ENCODE results near the gene AHCYL1.

The AHCYL1 gene

DNA sequence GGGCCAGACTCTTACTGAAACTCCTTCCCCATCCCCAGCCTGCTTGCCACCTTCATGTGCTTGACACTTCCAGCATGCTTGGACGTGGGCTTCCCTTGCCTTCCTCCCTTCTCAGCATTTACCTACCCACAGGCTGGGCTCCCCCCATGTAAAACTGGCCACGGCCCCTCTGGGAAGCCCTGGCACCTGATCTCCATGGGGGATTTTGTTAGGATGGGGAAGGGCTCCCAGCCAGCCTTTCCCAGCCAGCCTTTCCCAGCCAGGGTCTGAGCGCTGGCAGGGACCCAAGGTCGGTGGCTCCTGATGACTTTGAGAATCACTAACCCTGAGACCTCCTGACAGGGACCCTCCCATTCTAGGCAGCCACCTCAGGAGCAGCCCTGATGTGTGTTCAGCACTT is 79.2 kb downstream of the AHCYL1 start:
- Histone ChIP-seq H3K36me3 (peaks cover 0 to 24% (median 1%) of the 10 kb centered on the region in 3 donors), H3K4me1 (peaks cover 0 to 3% (median 0%) of the 10 kb centered on the region in 4 donors), H3K4me3 (no peak overlapping the region), H3K27me3 (peaks cover 0 to 22% of the 10 kb centered on the region in 2 donors), H3K9me3 (peaks cover 0 to 8% (median 0%) of the 10 kb centered on the region in 3 donors), H3K27ac (no peak overlapping the region)
- TF ChIP-seq, protein P1, sequence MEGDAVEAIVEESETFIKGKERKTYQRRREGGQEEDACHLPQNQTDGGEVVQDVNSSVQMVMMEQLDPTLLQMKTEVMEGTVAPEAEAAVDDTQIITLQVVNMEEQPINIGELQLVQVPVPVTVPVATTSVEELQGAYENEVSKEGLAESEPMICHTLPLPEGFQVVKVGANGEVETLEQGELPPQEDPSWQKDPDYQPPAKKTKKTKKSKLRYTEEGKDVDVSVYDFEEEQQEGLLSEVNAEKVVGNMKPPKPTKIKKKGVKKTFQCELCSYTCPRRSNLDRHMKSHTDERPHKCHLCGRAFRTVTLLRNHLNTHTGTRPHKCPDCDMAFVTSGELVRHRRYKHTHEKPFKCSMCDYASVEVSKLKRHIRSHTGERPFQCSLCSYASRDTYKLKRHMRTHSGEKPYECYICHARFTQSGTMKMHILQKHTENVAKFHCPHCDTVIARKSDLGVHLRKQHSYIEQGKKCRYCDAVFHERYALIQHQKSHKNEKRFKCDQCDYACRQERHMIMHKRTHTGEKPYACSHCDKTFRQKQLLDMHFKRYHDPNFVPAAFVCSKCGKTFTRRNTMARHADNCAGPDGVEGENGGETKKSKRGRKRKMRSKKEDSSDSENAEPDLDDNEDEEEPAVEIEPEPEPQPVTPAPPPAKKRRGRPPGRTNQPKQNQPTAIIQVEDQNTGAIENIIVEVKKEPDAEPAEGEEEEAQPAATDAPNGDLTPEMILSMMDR (IDR thresholded peaks at IDR 0.05), result no peak
- intact Hi-C loops (cut with DNase I; ENCODE audit: low total_unique reads), result no loop called here
- no peak for DNase-seq

DNA sequence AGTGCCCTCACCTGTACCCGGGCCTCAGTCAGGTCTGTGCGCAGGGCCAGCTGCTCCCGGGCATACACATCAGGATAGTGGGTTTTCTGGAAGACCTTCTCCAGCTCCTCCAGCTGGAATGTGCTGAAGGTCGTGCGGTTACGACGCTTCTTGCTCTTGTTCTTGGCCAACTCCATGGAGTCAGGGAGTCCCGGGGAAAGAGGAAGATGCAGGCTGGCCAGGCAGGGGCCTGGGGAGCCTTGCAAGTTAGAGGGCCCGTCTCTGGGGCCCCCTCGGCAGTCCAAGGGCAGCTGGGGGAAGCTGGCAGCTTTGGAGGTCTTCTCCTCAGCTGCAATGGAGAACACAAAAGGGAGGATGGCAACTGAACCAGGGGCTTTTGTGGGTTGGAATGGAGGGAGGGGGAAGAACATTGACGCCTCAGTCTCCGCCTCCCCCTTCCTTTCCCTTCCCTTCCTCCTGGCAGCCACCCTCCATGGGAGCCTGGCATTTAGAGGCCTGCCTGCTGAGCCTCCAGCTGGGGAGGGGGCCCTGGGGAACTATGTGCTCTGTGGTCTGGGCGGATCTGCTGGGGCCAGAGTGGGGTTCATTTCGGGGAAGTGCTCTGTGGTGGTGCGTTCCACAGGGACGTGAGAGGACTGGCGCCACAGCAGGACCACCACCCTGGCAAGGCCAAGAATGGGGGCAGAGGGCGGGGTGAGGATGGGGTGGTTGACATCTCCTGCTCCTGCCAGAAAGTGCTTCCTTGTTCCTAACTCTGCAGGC is 80.2 kb downstream of the AHCYL1 start:
- no peak overlapping the region for H3K27ac ChIP-seq
- DNase-seq, result no peak
- H3K4me3 ChIP-seq, result no peak overlapping the region
- H3K36me3 ChIP-seq, result peaks cover 0 to 15% (median 0%) of the 10 kb centered on the region in 3 donors
- H3K9me3 ChIP-seq, result peaks cover 0 to 9% (median 3%) of the 10 kb centered on the region in 3 donors
- intact Hi-C loops (cut with DNase I; ENCODE audit: low total_unique reads), result no loop called here
- TF ChIP-seq, protein P1 (IDR thresholded peaks at IDR 0.05), result no peak
- H3K27me3 ChIP-seq, result peaks cover 0 to 32% of the 10 kb centered on the region in 2 donors
- peaks cover 0 to 7% (median 0%) of the 10 kb centered on the region in 4 donors for H3K4me1 ChIP-seq

DNA sequence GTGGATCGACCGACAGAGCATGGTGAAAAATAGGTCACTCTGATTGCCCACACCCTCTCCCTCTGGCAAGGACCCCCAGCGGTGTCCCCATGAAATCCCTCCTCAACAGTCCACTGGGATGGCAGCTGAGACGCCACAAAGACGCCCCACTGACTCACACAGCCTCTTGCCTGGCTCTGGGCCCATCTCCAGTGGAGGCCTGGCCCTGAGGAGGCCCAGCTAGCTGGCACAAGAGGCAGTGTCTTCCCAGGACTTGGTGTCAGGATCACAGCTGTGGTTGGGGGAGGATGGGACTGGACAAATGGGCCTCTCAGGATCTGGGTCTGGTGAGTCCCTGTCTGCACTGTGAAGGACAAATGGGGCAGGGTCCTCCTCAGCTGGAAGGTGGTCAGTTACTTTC is 81.3 kb downstream of the AHCYL1 start:
- H3K4me1 ChIP-seq, result peaks cover 0 to 18% (median 6%) of the 10 kb centered on the region in 4 donors

DNA sequence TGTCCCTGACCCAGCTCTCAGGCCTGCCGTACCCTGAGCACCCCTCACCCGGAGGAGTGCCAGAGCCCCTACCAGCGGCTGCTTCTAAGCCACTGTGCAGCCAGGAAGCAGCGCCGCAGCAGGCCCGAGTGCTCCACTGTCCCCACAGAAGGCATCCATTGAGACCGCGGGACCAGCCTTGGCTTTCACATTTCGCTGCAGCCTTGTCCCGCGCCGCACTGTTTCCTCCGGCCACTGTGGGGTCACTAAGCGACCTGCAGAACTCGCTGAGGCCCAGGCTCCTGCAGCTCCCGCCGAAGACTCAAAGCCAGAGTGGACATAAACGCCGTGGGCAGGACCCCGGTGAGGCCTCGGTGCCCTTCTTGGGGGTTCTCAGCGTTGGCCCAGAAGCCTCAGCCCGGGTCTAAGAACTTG is 82.9 kb downstream of the AHCYL1 start:
- peaks cover 0 to 9% (median 3%) of the 10 kb centered on the region in 3 donors for H3K9me3 ChIP-seq
- DNase-seq, result no peak
- H3K4me3 ChIP-seq, result no peak overlapping the region
- intact Hi-C loops (cut with DNase I; ENCODE audit: low total_unique reads), result no loop called here
- no peak overlapping the region for H3K27ac ChIP-seq
- peaks cover 0 to 57% of the 10 kb centered on the region in 2 donors for H3K27me3 ChIP-seq
- TF ChIP-seq, protein P1 (IDR thresholded peaks at IDR 0.05), result no peak
- no peaks in the 10 kb centered on the region for H3K36me3 ChIP-seq
- H3K4me1 ChIP-seq, result peaks cover 0 to 19% (median 7%) of the 10 kb centered on the region in 4 donors

More for the DNA sequence above, 81.3 kb downstream of the AHCYL1 start:
- Histone ChIP-seq H3K27me3 (peaks cover 0 to 43% of the 10 kb centered on the region in 2 donors), H3K9me3 (peaks cover 0 to 9% (median 3%) of the 10 kb centered on the region in 3 donors), H3K36me3 (peaks cover 0 to 14% (median 0%) of the 10 kb centered on the region in 3 donors), H3K27ac (no peak overlapping the region), H3K4me3 (no peak overlapping the region)
- intact Hi-C loops (cut with DNase I; ENCODE audit: low total_unique reads), result no loop called here
- TF ChIP-seq, protein P1 (IDR thresholded peaks at IDR 0.05), result no peak
- no peak for DNase-seq

DNA sequence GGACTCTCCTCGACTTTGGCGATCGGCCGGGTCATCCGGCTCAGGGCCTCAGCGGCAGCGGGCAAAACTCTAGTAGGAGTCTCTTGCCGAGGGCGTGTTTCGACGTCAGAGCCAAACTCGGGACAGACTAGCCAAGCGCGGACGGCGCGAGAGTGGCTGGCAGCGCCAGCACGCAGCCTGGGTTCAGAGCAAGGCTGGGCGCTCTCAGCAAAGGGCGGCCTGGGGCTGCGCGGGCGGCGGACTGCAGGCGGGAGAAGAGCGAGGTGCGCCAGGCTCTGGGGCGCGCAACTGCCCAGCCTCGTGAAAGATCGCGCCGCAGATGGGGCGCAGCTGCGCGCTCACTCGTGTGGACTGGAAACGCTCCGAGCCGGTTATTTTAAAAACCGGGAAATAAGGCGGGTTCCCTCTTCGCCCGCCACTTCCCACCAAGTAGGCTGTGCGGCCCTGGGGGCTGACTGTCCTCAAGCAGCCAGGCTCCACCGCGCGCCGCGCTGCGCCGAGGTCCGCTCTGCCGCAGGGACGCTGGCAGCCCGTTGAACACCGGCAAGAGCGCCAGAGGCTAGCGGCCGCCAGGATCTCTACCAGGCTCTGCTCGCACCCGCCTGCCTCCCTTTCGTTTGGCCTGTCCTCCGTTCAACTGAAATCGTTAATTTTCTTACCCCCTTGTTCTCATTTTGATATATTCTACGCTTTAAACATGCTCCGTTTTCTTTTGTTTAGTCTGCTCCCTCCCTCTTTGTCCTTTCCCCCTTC is 83.5 kb downstream of the AHCYL1 start:
- H3K9me3 ChIP-seq, result peaks cover 0 to 9% (median 3%) of the 10 kb centered on the region in 3 donors
- intact Hi-C loops (cut with DNase I; ENCODE audit: low total_unique reads), result no loop called here
- DNase-seq, result no peak
- TF ChIP-seq, protein P1 (IDR thresholded peaks at IDR 0.05), result no peak
- no peaks in the 10 kb centered on the region for H3K36me3 ChIP-seq
- H3K4me3 ChIP-seq, result no peak overlapping the region
- H3K27ac ChIP-seq, result no peak overlapping the region
- H3K4me1 ChIP-seq, result peaks cover 0 to 19% (median 7%) of the 10 kb centered on the region in 4 donors
- H3K27me3 ChIP-seq, result peaks cover 0 to 57% of the 10 kb centered on the region in 2 donors
